Activated T-cell treated with anti-CD3 and anti-CD28 coated beads, Interleukin-2, amount 50 U/mL, for 24 hours (primary cell): ENCODE measurements around the gene VSX2.
A peak's percentile ranks its signal among the peaks of the same experiment; 100 is the strongest.

Source experiments
- DNase-seq: peaks from one replicate; pipeline ENCODE4 v3.0.0-alpha.2; 2020
- H3K27ac Mint-ChIP-seq: 2 replicates; pipeline ENCODE4 v1.8.0; 2020; ENCODE audit warnings: mild to moderate bottlenecking, mixed read lengths
- H3K27me3 Mint-ChIP-seq: 2 replicates; pipeline ENCODE4 v1.8.0; 2020; ENCODE audit warnings: mixed read lengths
- H3K36me3 Mint-ChIP-seq: 2 replicates; pipeline ENCODE4 v1.8.0; 2020; ENCODE audit warnings: low read depth, mixed read lengths
- H3K4me1 Mint-ChIP-seq: 2 replicates; pipeline ENCODE4 v1.8.0; 2020; ENCODE audit warnings: low read depth, mixed read lengths
- H3K4me3 Mint-ChIP-seq: 2 replicates; pipeline ENCODE4 v1.8.0; 2020; ENCODE audit warnings: mild to moderate bottlenecking, moderate library complexity, mixed read lengths
- H3K9me3 Mint-ChIP-seq: 2 replicates; pipeline ENCODE4 v1.8.0; 2020; ENCODE audit warnings: mixed read lengths

Gene VSX2

DNA sequence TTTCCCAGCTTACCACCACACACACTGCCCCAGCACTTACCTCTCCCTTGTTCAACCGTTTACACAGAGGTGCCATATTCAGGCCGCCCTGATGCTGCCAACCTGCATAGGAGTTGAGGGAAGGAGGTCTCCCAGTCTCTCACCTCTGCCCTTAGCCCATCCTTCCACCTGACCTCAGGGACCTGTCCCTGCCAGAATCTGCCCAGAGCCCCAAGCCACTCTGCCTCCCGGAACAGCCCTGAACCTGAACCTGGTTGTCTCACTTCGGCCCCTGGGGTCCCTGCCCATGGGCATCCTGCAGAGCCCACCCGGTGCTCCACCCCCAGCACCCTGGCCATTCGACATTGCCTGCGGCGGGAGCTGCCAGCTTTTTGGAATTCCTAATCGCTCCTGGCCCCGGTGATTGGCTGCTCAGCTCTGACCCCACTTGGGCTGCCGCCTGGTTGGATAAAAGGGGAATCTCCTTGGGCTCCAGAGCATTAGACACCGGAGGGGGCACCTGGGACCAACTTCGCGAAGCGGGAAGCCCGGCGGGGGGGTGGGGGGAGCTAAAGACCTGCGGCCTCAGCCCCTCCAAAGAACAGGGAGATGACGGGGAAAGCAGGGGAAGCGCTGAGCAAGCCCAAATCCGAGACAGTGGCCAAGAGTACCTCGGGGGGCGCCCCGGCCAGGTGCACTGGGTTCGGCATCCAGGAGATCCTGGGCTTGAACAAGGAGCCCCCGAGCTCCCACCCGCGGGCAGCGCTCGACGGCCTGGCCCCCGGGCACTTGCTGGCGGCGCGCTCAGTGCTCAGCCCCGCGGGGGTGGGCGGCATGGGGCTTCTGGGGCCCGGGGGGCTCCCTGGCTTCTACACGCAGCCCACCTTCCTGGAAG is at the start of gene VSX2:
TSS of gene VSX2 (plus strand) at position 476 of the 874 bp plus-strand sequence. CDS start at position 589, 113 bp downstream.
- DNase-seq: no peak
- Mint-ChIP-seq H3K4me3 (peak within 1 kb of the TSS; percentile 60), H3K36me3 (no peaks in the 10 kb centered on the region), H3K27ac (no peak within 1 kb of the TSS), H3K27me3 (peaks cover 81% of the 10 kb centered on the region), H3K9me3 (no peaks in the 10 kb centered on the region), H3K4me1 (peaks cover 19% of the 10 kb centered on the region)

- H3K9me3 Mint-ChIP-seq: no peaks in the 10 kb centered on the region
- H3K36me3 Mint-ChIP-seq: peaks cover 11% of the 10 kb centered on the region
- DNase-seq: no peak
- no peaks in the 10 kb centered on the region for H3K4me1 Mint-ChIP-seq
- H3K4me3 Mint-ChIP-seq: no peak overlapping the region
- no peak overlapping the region for H3K27ac Mint-ChIP-seq
- no peaks in the 10 kb centered on the region for H3K27me3 Mint-ChIP-seq
Measured at GRCh38 chr14:74190927-74191575, 48.2 kb upstream of the VSX2 start.

GRCh38 chr14:74194506-74195274 is 44.6 kb upstream of the VSX2 start:
- Mint-ChIP-seq H3K27ac (no peak overlapping the region), H3K9me3 (no peaks in the 10 kb centered on the region), H3K4me3 (no peak overlapping the region), H3K27me3 (no peaks in the 10 kb centered on the region), H3K36me3 (peaks cover 23% of the 10 kb centered on the region), H3K4me1 (peaks cover 3% of the 10 kb centered on the region)
- DNase-seq: no peak

DNA sequence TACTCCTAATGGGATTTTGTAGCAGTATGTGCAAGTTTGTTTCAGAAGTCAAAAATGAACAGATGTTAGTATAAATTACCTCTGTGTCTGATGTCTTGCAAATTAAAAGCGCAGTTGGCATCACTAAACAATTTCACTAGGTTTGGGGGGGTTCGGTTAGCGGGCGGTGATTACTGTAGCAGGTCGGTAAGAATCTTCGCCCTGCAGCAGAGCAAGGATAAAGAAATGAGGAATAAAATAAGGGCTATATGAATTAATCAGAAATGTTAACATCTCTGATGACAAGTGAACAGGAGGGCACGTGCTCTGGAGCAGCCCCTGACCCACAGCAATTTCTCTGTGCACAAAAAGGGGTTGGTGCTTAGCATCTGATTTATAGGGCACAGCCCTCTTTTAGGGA is 43.6 kb upstream of the VSX2 start:
- H3K36me3 Mint-ChIP-seq: peaks cover 28% of the 10 kb centered on the region
- H3K9me3 Mint-ChIP-seq: no peaks in the 10 kb centered on the region
- H3K4me1 Mint-ChIP-seq: peaks cover 3% of the 10 kb centered on the region
- no peak overlapping the region for H3K4me3 Mint-ChIP-seq
- no peaks in the 10 kb centered on the region for H3K27me3 Mint-ChIP-seq
- no peak for DNase-seq
- H3K27ac Mint-ChIP-seq: no peak overlapping the region

- Mint-ChIP-seq H3K4me1 (peaks cover 3% of the 10 kb centered on the region), H3K27ac (no peak overlapping the region), H3K9me3 (no peaks in the 10 kb centered on the region), H3K36me3 (peaks cover 31% of the 10 kb centered on the region), H3K4me3 (no peak overlapping the region), H3K27me3 (no peaks in the 10 kb centered on the region)
- DNase-seq: no peak
Measured at GRCh38 chr14:74198441-74199234, 40.6 kb upstream of the VSX2 start.

DNA sequence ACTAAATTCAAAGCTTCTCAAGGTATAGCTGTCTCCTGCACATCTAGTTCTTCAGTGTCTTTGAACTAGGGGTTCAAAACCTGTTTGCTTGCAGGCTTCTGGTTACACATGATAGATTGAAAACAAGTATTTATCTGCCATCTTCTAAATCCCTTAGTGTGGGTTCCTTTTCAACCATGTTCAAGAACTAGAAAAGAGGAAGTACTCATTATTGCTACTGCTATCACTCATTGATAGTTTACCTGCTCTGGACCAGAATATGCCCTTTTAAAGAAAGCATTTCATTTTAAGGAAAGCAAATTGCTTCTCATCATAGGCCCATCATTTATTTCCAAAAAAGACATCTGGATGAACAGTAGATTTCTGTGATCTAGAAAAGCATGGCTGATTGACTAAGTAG is 37.1 kb upstream of the VSX2 start:
- Mint-ChIP-seq H3K9me3 (no peaks in the 10 kb centered on the region), H3K4me3 (no peak overlapping the region), H3K36me3 (peaks cover 34% of the 10 kb centered on the region), H3K27me3 (no peaks in the 10 kb centered on the region), H3K4me1 (peaks cover 3% of the 10 kb centered on the region), H3K27ac (no peak overlapping the region)
- DNase-seq: no peak

- DNase-seq: no peak
- Mint-ChIP-seq H3K4me1 (no peaks in the 10 kb centered on the region), H3K36me3 (peaks cover 33% of the 10 kb centered on the region), H3K4me3 (no peak overlapping the region), H3K27ac (no peak overlapping the region), H3K9me3 (no peaks in the 10 kb centered on the region), H3K27me3 (no peaks in the 10 kb centered on the region)
Measured at GRCh38 chr14:74203639-74204038, 35.6 kb upstream of the VSX2 start.

GRCh38 chr14:74204491-74204890 is 34.8 kb upstream of the VSX2 start:
- Mint-ChIP-seq H3K27ac (no peak overlapping the region), H3K4me1 (no peaks in the 10 kb centered on the region), H3K9me3 (no peaks in the 10 kb centered on the region), H3K36me3 (peaks cover 24% of the 10 kb centered on the region), H3K27me3 (no peaks in the 10 kb centered on the region), H3K4me3 (no peak overlapping the region)
- DNase-seq: no peak

GRCh38 chr14:74205882-74206281 is 33.4 kb upstream of the VSX2 start:
- H3K36me3 Mint-ChIP-seq: peaks cover 14% of the 10 kb centered on the region
- H3K4me1 Mint-ChIP-seq: no peaks in the 10 kb centered on the region
- H3K9me3 Mint-ChIP-seq: no peaks in the 10 kb centered on the region
- H3K27me3 Mint-ChIP-seq: no peaks in the 10 kb centered on the region
- H3K27ac Mint-ChIP-seq: no peak overlapping the region
- DNase-seq: no peak
- H3K4me3 Mint-ChIP-seq: no peak overlapping the region

- Mint-ChIP-seq H3K27me3 (no peaks in the 10 kb centered on the region), H3K4me3 (no peak overlapping the region), H3K27ac (no peak overlapping the region), H3K9me3 (no peaks in the 10 kb centered on the region), H3K36me3 (peaks cover 8% of the 10 kb centered on the region), H3K4me1 (no peaks in the 10 kb centered on the region)
- DNase-seq: no peak
Measured at GRCh38 chr14:74207943-74208342, 31.3 kb upstream of the VSX2 start.

- H3K9me3 Mint-ChIP-seq: no peaks in the 10 kb centered on the region
Measured at GRCh38 chr14:74208642-74209041, 30.6 kb upstream of the VSX2 start.

GRCh38 chr14:74211945-74212580 is 27.2 kb upstream of the VSX2 start:
- no peak overlapping the region for H3K4me3 Mint-ChIP-seq

More at GRCh38 chr14:74208642-74209041, 30.6 kb upstream of the VSX2 start:
- no peaks in the 10 kb centered on the region for H3K4me1 Mint-ChIP-seq
- no peak for DNase-seq
- H3K27me3 Mint-ChIP-seq: no peaks in the 10 kb centered on the region
- H3K27ac Mint-ChIP-seq: no peak overlapping the region
- peaks cover 3% of the 10 kb centered on the region for H3K36me3 Mint-ChIP-seq
- H3K4me3 Mint-ChIP-seq: no peak overlapping the region

GRCh38 chr14:74213907-74214803 is 25.1 kb upstream of the VSX2 start:
- Mint-ChIP-seq H3K9me3 (no peaks in the 10 kb centered on the region), H3K4me1 (peaks cover 6% of the 10 kb centered on the region), H3K27me3 (peaks cover 22% of the 10 kb centered on the region), H3K4me3 (no peak overlapping the region), H3K36me3 (no peaks in the 10 kb centered on the region), H3K27ac (no peak overlapping the region)
- no peak for DNase-seq

More at GRCh38 chr14:74211945-74212580, 27.2 kb upstream of the VSX2 start:
- H3K4me1 Mint-ChIP-seq: no peaks in the 10 kb centered on the region
- no peaks in the 10 kb centered on the region for H3K9me3 Mint-ChIP-seq
- H3K36me3 Mint-ChIP-seq: no peaks in the 10 kb centered on the region
- peaks cover 3% of the 10 kb centered on the region for H3K27me3 Mint-ChIP-seq
- no peak overlapping the region for H3K27ac Mint-ChIP-seq
- no peak for DNase-seq
